Measurements from ENCODE around the gene MESD. TPM values are rescaled to one million over a fixed set of nuclear protein-coding genes. Genes with fewer than 3 reads are reported as not detected.
"Not testable (repeated sequence)": the region's sequence is repeated elsewhere in the genome, so short reads cannot be mapped to it uniquely, and the experiment has no call there.

Gene MESD
- total RNA-seq, 1 donor from 2014 or later = 24.2 TPM

- peak; percentile 82 for TF ChIP-seq CTCF (IDR thresholded peaks at IDR 0.05)
- Histone ChIP-seq H3K27me3 (ENCODE audit: low read depth) (no peaks in the 10 kb centered on the region), H3K4me1 (no peaks in the 10 kb centered on the region), H3K27ac (no peak overlapping the region), H3K9me3 (no peaks in the 10 kb centered on the region), H3K4me3 (no peak overlapping the region), H3K36me3 (peaks cover 34% of the 10 kb centered on the region)
- DNase-seq (no peak), ATAC-seq (peak; percentile 71 to 72)
- intact Hi-C loops (cut with DNase I) = loop anchor here (10.0 kb wide), 1 partner anchor 515 kb away; no protein-coding TSS in a partner anchor
Observed at GRCh38 chr15:80970018-80970657, 19.5 kb downstream of the MESD start.

DNA sequence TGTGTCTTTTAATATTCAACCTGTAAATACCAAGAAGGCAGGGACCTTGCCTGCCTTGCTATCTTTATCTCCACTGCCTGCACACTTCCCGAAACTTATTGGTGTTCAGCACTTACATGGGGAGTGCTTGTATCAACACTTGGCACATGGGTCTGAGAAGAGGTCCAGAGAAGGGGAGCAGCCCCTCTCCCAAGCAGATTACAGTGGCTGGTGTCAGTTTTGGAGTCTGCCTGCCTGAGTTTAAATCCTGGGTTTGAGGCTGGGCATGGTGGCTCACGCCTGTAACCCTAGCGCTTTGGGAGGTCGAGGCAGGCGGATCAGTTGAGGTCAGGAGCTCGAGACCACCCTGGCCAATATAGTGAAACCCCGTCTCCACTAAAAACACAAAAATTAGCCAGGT is 20.3 kb downstream of the MESD start:
- Histone ChIP-seq H3K36me3 (peaks cover 34% of the 10 kb centered on the region), H3K27me3 (ENCODE audit: low read depth) (no peaks in the 10 kb centered on the region), H3K4me1 (no peaks in the 10 kb centered on the region), H3K4me3 (no peak overlapping the region), H3K27ac (no peak overlapping the region), H3K9me3 (no peaks in the 10 kb centered on the region)
- DNase-seq (no peak), ATAC-seq (no peak)
- intact Hi-C loops (cut with DNase I) = no loop called here
- TF ChIP-seq CTCF (IDR thresholded peaks at IDR 0.05) = no peak

GRCh38 chr15:80967991-80968510 is 21.6 kb downstream of the MESD start:
- DNase-seq = no peak
- intact Hi-C loops (cut with DNase I) = no loop called here
- Histone ChIP-seq H3K27ac (no peak overlapping the region), H3K27me3 (ENCODE audit: low read depth) (no peaks in the 10 kb centered on the region), H3K4me1 (no peaks in the 10 kb centered on the region), H3K4me3 (no peak overlapping the region), H3K36me3 (peaks cover 29% of the 10 kb centered on the region), H3K9me3 (no peaks in the 10 kb centered on the region)
- TF ChIP-seq CTCF (IDR thresholded peaks at IDR 0.05) = no peak
- no peak for ATAC-seq

- DNase-seq (no peak), ATAC-seq (peak in 1 of 2 donors; percentile 23)
- Histone ChIP-seq H3K4me1 (no peaks in the 10 kb centered on the region), H3K36me3 (peaks cover 24% of the 10 kb centered on the region), H3K27ac (no peak overlapping the region), H3K9me3 (no peaks in the 10 kb centered on the region), H3K4me3 (no peak overlapping the region), H3K27me3 (ENCODE audit: low read depth) (no peaks in the 10 kb centered on the region)
- TF ChIP-seq CTCF (IDR thresholded peaks at IDR 0.05) = no peak
- intact Hi-C loops (cut with DNase I) = no loop called here
Observed at GRCh38 chr15:80967451-80967850, 22.2 kb downstream of the MESD start.

DNA sequence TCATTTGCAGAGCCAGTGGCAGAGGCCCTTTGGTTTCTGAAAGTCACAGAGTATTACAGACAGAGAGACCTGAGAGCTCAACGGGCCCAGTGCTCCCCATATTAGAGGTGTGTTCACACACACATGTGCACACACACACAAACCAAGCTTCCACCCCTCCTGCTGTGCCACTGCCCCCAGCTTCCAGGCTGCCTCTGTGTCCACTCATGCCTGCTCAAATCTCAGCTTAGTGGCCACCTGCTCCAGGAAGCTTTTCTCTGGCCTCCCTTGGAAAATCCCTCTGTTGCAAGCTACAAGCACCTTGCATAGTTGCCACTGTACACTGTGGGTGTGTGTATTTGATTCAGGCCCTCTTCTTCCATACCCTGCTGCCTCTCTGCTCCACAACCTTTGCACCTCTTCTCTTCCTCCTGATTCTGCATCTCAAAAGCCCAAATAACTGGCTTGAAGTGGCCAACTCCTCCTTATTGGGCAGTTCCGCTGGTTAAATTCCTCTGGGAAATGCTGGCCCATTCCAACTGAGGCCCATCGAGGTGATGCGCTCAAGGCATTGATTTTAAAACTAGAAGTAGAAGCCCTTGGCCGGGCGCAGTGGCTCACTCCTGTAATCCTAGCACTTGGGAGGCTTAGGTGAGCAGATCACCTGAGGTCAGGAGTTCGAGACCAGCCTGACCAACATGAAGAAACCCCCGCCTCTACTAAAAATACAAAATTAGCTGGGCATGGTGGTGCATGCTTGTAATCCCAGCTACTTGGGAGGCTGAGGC is 23.0 kb downstream of the MESD start:
- Histone ChIP-seq H3K4me3 (no peak overlapping the region), H3K27me3 (ENCODE audit: low read depth) (no peaks in the 10 kb centered on the region), H3K9me3 (no peaks in the 10 kb centered on the region), H3K36me3 (peaks cover 24% of the 10 kb centered on the region), H3K27ac (no peak overlapping the region), H3K4me1 (no peaks in the 10 kb centered on the region)
- no peak for DNase-seq
- intact Hi-C loops (cut with DNase I) = no loop called here
- no peak for ATAC-seq
- no peak for TF ChIP-seq CTCF (IDR thresholded peaks at IDR 0.05)

GRCh38 chr15:80965454-80965853 is 24.2 kb downstream of the MESD start:
- DNase-seq; H3K27ac ChIP-seq; H3K27me3 ChIP-seq (ENCODE audit: low read depth); H3K4me3 ChIP-seq; H3K9me3 ChIP-seq; H3K4me1 ChIP-seq; intact Hi-C loops (cut with DNase I); ATAC-seq: not testable (repeated sequence)
- H3K36me3 ChIP-seq = peaks cover 23% of the 10 kb centered on the region
